Adipocyte (in vitro differentiated cells): ENCODE results near the gene NFATC4.

Experiments used
- DNase-seq: peaks from one replicate; pipeline ENCODE4 v3.0.0-alpha.2; 2015; ENCODE audit warnings: low read depth
- H3K27me3 ChIP-seq: replicated peaks from 2 replicates; pipeline ENCODE4 v1.7.0; 2013; ENCODE audit warnings: mild to moderate bottlenecking, low read length, moderate library complexity; ENCODE audit not compliant: control insufficient read depth, insufficient read depth
- H3K36me3 ChIP-seq: 2 replicates; pipeline ENCODE4 v1.7.0; 2013; ENCODE audit warnings: low read length, mild to moderate bottlenecking, moderate library complexity; ENCODE audit not compliant: control insufficient read depth, insufficient read depth, severe bottlenecking
- H3K4me1 ChIP-seq: 2 replicates; pipeline ENCODE4 v1.7.0; 2013; ENCODE audit warnings: mild to moderate bottlenecking, low read length, moderate library complexity; ENCODE audit not compliant: control insufficient read depth, insufficient read depth
- H3K4me3 ChIP-seq: 2 replicates; pipeline ENCODE4 v1.7.0; 2013; ENCODE audit warnings: mild to moderate bottlenecking, low read length, moderate library complexity
- H3K9ac ChIP-seq: 2 replicates; pipeline ENCODE4 v1.7.0; 2013; ENCODE audit warnings: mild to moderate bottlenecking, low read length, moderate library complexity
- H3K9me3 ChIP-seq: 2 replicates; pipeline ENCODE4 v1.7.0; 2013; ENCODE audit warnings: mild to moderate bottlenecking, low read length, moderate library complexity; ENCODE audit not compliant: control insufficient read depth

The NFATC4 gene

DNA sequence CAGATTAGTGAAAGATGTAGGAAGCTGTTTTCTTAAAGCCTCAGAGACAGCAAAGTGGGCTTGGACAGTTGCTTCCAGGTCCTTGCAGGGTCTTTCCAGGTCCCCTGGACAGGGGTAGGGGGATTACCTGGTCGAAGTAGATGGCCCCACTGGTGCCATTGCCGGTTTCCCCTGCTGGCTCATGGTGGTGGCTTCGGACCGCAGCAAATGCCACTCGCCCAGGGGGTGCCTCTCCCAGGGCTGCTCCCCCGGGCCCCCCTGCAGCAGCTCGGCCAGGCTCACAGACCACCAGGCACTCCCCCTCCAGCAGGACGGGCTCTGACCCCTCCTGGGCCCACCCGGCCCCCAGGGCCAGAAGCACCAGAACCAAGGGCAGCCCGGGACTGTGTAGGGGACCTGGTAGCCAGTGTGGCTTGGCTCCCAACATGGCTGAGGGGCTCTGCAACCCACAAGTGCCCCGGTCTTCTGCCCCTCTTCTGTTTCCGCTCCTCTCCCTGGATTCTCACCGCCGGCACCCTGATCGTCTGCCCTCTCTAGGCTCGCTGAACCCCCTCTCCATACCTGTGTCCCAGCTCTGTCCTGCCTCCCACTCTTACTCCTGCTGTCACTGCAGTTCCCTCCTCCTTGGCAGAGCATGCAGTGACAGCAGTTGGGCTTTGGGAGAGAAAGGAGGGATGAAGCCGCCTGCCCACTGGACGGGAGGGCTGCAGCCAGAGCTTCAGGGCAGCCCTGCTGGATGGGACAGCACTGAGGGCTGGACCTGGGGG, 60.8 kb downstream of the NFATC4 start:
- H3K27me3 ChIP-seq = no peaks in the 10 kb centered on the region
- peak overlapping the region; percentile 96 for H3K9ac ChIP-seq
- H3K4me3 ChIP-seq = peak overlapping the region; percentile 95
- no peaks in the 10 kb centered on the region for H3K9me3 ChIP-seq
- peaks cover 16% of the 10 kb centered on the region for H3K36me3 ChIP-seq
- H3K4me1 ChIP-seq = peaks cover 56% of the 10 kb centered on the region
- DNase-seq = no peak
